Activated gamma-delta T cell (primary cell): ENCODE data around the gene PLK4.
"Not testable (repeated sequence)": the region's sequence is repeated elsewhere in the genome, so short reads cannot be mapped to it uniquely, and the experiment has no call there.

Experiments
- DNase-seq: peaks from one replicate; lab custom pipeline; 2025; lab: John Stamatoyannopoulos, UW

PLK4 gene

DNA sequence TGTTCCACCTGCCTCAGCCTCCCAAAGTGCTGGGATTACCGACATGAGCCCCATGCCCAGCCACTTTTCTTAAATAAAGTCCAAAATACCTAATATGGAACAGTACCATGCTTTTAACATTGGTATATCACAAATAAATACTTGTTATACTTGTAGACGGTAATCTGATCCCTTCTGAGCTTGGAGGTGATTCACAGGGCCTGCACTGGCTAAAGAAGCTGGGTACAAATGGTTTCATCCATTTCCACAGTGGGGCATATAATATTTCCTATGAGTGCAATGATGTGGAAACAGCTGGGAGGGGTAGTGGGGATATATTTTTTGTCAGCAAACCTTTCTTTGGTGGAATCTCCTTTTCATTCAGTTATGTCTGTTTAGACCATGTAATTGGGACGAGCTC is 35.8 kb downstream of the PLK4 start:
- DNase-seq: no peak

- DNase-seq: no peak
These were observed 36.5 kb downstream of the PLK4 start for GRCh38 chr4:127917151-127917550.

DNA sequence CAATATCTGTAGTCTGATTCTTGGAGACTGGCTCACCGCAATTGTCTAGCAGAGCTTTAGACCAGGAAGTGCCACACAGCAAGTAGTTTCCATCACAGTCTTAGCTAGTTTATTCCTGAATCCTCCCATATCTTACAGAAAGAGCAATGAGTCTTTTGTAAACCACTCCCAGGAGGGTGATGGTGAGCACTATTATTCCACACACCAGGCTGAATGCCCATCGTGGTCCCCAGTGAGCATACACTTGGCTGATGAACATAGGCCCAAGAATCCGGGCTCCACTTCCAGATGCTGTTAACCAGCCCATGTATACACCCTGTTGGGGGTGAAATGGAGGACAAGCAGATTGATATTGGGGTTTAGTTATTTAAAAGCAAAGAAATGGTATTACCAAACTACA is 39.8 kb downstream of the PLK4 start:
- no peak for DNase-seq

DNA sequence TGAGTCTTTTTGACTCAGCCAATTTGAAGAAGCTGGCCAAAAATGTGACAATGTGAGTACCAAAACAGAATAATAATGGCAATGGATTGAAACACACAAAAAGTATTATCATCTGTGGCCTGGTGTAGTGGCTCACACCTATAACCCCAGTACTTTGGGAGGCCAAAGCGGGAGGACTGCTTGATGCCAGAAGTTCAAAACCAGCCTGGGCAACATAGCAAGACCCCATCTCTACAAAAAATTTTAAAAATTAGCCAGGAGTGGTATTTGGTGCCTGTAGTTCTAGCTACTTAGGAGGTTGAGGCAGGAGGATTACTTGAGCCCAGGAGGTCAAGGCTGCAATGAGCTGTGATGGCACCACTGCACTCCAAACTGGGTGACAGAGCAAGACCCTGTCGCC is 41.5 kb downstream of the PLK4 start:
- no peak for DNase-seq

- not testable (repeated sequence) for DNase-seq
These were observed 45.0 kb downstream of the PLK4 start for GRCh38 chr4:127925720-127926119.

DNA sequence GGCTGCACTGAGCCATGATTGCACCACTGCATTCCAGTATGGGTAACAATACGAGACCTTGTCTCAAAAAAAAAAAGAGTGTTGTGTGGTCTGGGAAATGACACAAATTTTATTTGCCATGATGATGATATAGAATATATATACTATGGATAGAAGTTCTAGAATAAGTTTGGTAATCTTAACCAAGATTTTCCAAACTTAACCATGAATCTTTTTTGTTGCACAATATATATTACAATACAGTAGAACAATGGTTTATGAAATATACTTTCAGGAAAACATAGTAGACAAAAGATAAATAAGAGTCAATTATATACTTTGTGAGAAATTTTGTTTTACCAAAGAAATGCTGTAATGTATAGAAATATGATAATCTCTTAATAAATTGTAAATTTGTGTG is 49.5 kb downstream of the PLK4 start:
- DNase-seq: no peak

DNA sequence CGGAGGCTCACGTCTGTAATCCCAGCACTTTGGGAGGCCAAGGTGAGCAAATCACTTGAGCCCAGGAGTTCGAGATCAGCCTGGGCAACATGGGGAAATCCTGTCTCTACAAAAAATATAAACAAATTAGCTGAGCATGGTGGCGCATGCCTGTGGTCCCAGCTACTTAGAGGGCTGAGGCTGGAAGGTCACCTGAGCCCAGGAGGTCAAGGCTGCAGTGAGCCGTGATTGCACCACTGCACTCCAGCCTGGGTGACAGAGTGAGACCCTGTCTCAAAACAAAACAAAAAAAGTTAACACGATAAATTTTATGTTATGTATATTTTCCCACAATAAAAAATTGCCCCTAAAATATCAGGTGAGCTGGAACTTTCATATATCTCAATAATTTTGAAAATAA is 51.1 kb downstream of the PLK4 start:
- DNase-seq: not testable (repeated sequence)

- DNase-seq: no peak
These were observed 56.3 kb downstream of the PLK4 start for GRCh38 chr4:127936974-127937373.
